ENCODE data around the gene AREL1.

Gene AREL1

GRCh38 chr14:74697011-74697410, 15.9 kb downstream of the AREL1 start:
- DNase-seq = no peak

- DNase-seq = no peak
Observed at GRCh38 chr14:74695406-74695805, 17.5 kb downstream of the AREL1 start.

- DNase-seq = no peak
Observed at GRCh38 chr14:74693191-74693590, 19.7 kb downstream of the AREL1 start.

- no peak for DNase-seq
Observed at GRCh38 chr14:74691456-74691855, 21.4 kb downstream of the AREL1 start.

- no peak for DNase-seq
Observed at GRCh38 chr14:74685921-74686678, 26.8 kb downstream of the AREL1 start.

- no peak for DNase-seq
Observed at GRCh38 chr14:74685056-74685455, 27.8 kb downstream of the AREL1 start.

DNA sequence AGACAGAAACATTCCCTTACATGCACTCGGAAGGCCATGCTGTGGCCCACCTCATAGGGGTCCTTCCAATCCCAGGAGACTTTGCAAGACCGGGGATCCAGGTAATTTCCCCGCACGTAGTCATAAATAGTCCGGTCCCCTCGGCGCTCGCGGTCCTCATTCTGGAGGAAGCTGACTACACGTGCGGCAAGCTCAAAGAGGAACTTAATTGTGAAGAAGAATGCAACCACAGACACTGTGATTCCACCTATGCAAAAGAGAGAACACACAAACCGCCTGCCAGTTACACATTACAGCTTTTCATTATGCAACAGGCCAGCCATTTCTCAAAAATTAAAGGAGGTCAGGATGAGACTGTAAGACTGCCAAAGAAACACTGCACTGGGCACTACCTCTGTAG, 28.4 kb downstream of the AREL1 start:
- no peak for DNase-seq

DNA sequence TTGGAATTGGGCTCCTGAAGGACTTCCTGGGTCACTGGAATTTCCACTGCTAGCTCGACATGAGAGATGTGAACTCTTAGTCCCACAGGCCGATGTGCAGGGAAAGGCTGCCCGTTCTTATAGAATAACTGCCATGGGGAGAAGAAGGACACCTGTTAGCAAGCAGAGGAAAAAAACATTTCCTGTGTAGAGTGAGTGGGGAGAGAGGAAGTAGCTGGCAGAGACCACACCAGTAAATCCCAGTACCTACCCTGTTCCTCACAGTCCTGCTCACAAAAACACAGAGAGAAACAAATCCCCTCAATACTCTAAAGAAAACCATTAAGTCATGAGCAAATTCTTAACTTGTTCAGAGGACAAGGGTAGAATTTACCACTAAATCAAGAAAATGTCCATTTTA, 29.5 kb downstream of the AREL1 start:
- DNase-seq = no peak

GRCh38 chr14:74682169-74682952, 30.5 kb downstream of the AREL1 start:
- no peak for DNase-seq

DNA sequence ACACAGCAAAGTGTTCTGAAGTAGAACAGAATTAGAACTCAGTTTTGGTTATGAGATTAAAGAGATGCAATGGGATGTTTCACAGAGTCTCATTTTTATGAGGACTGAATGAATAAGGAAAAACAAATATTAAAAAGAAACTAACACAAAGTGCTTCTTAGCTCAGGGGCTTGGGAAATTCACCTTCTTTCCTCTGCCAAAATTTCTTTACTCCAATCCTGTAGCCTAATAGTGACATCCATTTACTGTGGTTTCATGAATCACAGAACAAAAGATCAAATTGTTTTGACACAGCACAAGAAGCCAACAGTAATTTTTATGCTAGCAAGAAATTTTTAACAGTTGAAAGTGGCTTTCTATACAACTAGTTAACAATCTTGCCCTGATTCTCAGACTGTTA, 37.7 kb downstream of the AREL1 start:
- no peak for DNase-seq

DNA sequence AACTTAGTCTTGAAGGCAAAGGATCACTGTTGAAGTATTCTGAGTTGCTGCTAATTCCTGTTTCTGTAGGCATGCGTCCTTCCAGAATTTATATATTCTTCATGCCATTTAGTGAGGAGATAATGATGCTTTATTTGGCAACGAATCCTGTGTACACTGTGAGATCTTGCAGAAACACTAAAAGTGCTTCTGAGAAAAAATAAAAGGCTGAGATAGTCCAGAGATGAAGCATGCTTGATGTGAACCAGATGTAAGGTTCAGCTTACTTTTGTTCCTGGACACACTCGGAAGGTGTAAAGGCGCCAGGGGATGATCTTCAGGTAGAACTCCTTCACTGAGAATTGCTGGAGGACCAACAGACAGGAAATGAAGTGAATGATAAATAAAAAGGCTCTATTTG, 39.1 kb downstream of the AREL1 start:
- DNase-seq = no peak

DNA sequence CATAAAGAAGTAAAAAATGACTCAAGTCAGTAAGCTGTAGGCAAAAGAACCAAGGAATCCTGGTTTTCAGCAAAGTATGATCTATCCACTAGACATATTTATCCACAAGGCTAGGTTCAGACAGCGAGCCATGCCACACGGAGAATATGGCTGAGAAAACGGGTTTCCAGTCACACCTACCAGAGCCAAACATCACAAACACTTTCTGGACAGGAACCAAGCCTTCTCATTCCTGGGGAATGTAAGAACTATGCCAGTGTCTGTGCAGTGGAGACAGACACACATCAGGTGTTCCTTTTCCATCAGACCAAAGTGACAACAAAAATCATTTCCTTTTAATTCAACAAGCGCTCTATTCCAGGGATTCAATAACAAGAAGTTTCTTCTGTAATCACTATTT, 41.1 kb downstream of the AREL1 start:
- DNase-seq = no peak

- DNase-seq = no peak
Observed at GRCh38 chr14:74670726-74671411, 42.0 kb downstream of the AREL1 start.

DNA sequence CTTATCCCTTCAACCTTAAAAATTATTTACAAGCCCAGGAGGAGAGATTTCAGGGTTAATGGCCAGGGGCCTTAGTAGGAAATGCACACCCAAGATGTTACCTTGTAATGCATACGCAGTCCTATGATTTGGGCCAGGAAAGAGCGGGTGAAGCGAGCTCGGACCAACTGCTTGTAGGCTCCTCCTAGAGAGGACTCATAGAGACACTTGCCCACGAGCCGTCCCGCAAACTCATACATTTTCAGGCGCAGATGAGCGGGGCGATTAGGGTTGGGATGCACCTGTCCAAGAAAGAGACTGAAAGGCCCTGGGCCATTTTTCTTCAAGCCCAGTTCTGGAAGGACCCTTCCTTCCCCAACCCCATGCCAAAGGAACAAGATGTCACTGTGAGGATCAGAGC, 43.0 kb downstream of the AREL1 start:
- no peak for DNase-seq

GRCh38 chr14:74669256-74669655, 43.6 kb downstream of the AREL1 start:
- no peak for DNase-seq

DNA sequence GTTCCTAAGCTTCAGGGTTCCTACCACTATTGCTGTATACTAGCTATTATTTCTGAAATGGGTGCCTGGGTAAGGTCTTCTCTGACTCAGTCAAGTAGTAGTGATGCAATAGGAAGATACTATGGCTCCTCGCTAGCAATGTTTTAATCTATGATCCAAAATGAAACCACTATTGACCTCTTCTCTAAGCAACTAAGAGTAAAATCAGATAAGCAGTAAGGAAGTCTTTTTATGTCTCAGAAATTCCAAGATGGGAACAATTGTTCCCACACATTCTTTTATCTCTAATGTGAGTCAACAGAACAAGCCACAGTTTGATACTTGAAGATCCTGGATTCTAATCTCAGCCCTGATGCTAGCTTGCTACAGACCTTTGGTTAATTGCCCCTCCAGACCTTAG, 45.1 kb downstream of the AREL1 start:
- no peak for DNase-seq

- DNase-seq = no peak
Observed at GRCh38 chr14:74664717-74665116, 48.2 kb downstream of the AREL1 start.

DNA sequence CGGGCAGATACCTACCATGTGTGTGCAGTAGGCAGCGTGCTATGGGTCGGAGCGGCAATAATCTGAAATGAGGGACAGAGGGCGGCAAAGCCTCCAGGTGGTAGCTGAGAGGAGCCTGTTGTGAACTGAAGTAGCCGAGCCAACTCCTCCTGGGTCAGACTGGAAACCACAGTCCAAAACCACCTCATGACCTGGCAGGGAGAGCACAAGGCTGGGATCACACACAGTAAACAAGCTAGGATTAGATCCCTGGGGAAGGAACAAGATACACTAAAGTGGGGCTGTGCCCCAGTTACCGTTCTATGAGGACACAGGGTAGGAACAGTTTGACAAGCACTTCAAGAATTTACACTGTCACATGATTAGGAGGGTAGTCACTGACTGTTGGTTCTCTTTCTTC, 49.0 kb downstream of the AREL1 start:
- DNase-seq = no peak

GRCh38 chr14:74661726-74662450, 51.0 kb downstream of the AREL1 start:
- DNase-seq = no peak

- no peak for DNase-seq
Observed at GRCh38 chr14:74660863-74661262, 52.0 kb downstream of the AREL1 start.

- DNase-seq = no peak
Observed at GRCh38 chr14:74660167-74660566, 52.7 kb downstream of the AREL1 start.

DNA sequence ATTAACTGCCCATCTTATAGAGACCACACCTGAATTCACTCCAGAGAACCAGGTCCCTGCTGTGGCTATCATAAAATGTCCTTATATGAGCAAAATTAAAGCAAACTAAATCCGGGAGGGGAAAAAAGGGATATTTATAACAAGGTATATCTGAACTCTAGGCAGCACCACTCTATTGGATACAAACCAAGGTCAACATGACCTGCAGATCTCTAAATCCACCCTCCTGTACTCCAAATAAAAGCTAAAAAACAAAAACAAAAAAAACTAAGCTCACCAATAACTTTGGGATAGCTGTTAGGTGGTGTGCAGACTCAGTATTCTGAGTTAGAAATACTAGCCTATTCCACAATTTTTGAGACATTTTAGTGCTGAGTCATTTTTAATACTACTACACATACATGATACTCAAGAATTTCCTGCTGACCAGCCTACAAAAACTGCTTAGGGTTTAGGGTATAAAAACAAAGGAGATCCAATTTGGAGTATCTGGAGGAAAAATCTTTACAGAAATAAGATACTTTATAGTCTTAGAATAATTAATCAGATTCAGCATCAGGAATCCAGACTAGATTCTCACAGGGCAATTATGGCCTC, 54.2 kb downstream of the AREL1 start:
- DNase-seq = no peak

GRCh38 chr14:74656964-74657363, 55.9 kb downstream of the AREL1 start:
- DNase-seq = no peak

Data from NCI-H2107 (cell line).